Putamen (tissue), 1 donor: Measurements from ENCODE around the gene MMD2.
A peak's percentile ranks its signal among the peaks of the same experiment; 100 is the strongest.

ENCODE experiments used
- DNase-seq: peaks from one replicate; pipeline ENCODE4 v3.0.0-alpha.2; 2016; ENCODE audit warnings: low spot score

Gene MMD2

DNA sequence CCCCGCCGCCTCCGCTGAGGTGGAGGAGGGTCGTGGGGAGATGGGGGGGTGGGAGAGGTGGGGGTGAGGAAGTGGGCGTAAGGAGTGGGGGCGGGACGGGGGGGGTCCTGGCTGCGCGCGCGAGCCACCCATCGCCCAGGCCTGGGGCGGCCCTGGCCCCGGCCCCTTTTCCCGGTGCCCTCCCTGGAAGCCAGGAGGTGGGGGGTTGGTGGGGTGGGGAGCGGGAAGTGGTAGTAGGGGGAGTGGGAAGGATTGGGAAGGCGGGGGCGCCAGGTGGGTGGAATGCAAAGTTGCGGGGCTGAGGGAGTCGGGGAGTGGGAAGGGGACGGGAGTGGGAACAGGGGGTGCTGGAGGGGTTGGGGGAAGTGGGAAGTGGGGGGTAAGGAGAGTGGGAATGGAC is 319 bp upstream of the MMD2 start:
- DNase-seq = no peak

DNA sequence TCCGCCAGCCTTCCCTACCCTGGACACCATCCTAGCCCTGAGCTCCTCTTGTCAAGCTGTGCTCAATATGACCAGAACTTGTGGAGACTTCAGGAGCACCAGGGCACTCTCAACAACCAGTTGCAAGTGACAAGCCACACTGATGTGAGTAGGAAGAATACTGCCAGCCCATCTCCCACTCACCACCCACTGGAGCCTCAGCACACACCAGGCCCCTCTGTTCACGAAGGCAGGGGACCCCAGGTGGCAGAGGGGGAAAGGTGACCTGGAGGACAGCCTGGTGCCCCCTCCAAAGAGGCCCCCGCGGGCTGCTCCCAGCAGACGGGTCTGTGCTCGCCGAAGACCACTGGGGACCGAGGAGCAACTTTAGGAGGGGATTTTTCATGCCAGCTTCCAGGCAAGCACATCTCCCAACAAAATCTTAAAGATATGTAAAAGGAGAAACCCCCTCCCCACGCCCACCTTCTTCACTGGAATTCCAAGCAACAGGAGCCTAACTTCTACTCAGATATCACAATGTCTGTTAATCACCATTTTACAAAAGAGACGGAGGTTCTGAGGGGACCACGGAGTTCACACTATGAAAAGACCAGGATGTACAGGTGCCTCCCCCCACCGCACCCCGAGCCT is 1.0 kb downstream of the MMD2 start:
- DNase-seq = no peak

DNA sequence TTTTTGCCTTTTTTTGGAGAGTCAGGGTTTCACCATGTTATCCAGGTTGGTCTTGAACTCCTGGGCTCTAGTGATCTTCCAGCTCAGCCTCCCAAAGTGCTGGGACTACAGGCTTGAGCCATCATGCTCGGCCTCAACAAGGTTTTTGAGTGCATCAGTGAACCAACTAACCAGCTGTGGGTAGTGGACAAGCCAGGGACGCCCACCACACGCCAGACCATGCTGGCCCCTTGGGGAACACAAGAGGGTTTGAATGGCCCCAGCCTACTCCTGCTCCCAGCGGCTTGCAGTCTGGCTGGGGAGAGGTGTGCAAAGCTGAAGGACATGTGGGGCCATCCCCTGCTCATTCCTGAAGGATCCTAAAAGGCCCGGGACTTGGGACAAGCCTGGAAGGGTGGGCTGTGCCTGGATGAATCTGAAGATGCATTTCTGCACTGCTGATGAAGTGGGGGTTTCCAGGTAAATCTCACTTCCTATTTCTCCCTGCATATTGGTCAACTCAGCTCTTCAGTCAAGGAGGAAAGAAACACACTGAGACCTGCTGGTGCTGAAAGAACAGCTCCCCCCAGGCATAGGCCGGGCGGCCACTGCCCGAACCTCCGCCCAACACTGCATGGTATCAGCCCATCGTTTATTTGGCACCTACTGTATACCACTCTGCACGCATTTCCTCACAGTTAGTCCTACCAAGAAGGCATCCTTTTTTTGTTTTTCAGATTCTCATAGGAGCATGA is 6.9 kb downstream of the MMD2 start:
- DNase-seq = no peak

DNA sequence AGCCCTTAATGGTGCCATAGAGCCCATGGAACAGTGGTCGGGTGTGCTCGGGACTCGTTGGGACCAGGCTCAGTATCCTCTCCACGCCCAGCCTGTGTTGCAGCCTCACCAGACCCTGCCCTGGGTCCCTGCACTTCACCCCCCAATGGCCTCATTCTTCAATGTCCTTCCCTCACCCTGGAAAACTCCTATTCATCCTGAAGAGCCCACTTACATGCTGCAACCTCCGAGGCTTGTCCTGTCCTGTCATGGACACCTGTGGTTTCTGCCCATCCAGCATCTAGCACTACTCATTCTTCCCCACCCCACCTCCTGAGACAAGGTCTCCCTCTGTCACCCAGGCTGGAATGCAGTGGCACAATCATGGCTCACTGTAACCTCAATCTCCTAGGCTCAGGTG is 7.7 kb downstream of the MMD2 start:
- DNase-seq = no peak

DNA sequence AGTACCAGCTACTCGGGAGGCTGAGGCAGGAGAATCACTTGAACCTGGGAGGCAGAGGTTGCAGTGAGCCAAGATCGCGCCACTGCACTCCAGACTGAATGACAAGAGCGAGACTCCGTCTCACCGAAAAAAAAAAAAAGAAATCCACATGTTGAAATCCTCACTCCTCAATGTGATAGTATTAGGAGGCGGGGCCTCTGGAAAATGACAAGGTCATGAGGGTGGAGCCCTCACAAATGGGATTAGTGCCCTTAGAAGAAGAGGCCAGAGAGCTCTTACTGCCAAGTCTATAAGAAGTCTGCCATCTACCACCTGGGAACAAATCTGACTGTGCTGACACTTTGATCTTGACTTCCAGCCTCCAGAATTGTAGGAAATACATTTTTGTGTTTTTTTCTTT is 10.6 kb downstream of the MMD2 start:
- no peak for DNase-seq

DNA sequence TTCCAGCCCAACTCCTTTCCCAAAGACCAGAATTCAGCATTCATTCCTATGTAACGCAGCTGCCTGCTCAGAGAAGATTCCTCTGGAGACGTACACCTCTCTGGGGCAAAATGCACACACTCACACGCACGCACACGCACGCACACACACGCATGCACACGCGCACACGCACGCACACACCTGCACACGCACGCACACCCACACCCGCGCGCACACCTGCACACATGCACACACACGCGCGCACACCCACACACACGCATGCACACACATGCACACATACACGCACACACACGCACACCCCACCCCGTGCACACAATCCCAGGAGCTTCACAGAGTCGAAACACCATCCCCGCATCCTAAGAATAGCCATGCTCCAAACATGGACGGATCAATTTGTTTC is 13.0 kb downstream of the MMD2 start:
- DNase-seq = no peak

DNA sequence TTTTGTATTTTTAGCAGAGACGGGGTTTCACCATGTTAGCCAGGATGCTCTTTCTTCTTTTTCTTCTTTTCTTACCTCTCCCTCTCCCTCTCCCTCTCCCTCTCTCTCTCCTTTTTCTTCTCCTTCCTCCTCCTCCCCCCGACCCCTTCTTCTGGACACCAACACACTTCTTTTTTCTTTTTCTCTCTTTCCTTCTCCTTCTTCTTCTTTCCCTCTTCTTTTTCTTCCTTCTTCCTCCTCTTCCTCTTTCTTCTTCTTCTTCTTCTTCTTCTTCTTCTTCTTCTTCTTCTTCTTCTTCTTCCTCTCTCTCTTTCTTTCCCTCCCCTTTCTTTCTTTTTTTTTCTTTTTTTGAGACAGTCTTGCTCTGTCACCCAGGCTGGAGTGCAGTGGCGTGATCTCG is 14.0 kb downstream of the MMD2 start:
- no peak for DNase-seq

DNA sequence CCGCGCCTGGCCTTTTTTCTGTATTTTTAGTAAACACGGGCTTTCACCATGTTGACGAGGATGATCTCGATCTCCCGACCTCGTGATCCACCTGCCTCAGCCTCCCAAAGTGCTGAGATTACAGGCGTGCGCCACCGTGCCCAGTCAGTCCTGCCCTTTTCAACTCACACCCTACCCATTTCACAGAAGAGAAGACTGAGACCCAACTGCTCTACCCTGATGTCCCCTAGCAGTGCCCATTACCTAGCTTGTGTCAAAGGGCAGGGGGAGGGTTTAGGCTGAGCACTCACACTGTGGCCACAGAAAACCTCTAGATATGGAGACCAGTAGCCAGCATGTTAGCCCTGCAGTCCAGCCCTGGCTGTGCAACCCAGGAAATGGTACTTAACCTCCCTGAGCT is 15.7 kb downstream of the MMD2 start:
- no peak for DNase-seq

DNA sequence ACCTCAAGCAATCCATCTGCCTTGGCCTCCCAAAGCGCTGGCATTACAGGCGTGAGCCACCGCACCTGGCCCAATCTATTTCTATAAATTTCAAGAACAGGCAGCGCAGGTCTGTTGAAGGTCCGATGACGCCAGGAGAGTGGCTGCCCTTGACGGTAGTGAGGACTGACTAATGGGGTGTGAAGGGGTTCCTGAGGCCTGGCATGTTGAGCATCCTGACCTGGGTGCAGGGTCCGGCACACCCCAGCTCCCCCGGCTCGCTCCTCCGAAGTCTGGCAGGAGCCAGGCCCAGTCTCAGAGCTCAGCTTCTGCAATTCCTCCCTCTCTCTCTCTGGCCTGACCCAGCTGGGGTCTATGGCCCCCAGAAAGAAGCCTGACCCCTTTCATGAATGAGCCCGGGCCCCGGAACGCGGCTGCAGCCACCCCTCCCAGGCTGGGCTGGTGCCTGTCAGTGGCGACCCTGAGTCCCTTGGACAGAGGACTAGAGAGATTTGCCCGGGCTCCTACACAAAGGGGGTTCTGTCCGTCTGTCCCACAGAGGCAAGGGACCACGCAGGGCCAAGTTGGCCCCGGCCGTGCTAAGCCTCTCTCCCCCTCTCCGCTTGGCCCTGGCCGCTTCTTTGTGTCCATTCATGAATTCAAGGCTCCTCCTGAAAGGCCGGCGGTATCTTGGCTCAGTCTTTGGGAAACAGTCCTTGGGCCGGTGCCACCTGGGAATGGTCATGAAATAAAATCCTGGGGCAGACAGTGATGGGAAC is 18.8 kb downstream of the MMD2 start:
- peak; percentile 86 for DNase-seq

DNA sequence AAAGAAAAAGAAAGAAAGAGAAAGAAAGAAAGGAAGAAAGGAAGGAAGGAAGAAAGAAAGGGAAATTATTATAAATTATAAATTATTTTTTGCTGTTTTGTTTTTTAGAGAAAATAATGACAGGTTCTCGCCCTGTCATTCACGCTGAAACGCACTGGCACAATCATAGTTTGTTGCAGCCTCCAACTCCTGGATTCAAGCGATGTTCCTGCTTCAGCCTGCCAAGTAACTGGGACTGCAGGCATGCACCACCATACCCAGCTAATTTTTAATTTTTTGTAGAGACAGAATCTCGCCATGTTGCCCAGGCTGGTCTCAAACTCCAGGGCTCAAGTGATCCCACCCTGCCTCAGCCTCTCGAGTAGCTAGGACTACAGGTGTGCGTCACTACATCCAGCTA is 21.6 kb downstream of the MMD2 start:
- DNase-seq = no peak

DNA sequence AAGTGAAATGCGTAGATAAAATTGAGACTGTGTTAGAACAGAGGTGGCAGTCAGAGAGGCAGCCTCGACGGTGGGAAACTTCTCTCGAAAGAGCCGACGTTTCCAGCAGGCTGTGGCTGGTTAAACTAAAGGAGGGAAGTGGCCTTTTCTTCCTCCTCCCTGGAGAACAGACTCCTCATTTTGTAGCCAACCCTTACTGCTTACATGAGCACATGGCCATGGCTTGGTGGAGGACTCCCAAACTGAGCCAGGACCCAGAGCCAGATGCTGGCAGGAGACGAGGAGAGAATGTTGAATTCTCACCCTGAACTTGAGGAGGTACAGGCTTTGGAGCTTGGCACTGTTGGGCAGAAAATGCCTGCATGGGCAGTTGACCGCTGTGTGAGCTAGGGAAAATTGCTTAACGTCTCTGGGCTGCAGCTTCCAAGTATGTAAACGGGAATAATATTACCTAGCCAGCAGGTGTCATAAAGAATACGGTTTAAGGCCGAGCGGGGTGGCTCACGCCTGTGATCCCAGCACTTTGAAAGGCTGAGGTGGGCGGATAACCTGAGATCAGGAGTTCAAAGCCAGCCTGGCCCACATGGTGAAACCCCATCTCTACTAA is 24.5 kb downstream of the MMD2 start:
- no peak for DNase-seq

DNA sequence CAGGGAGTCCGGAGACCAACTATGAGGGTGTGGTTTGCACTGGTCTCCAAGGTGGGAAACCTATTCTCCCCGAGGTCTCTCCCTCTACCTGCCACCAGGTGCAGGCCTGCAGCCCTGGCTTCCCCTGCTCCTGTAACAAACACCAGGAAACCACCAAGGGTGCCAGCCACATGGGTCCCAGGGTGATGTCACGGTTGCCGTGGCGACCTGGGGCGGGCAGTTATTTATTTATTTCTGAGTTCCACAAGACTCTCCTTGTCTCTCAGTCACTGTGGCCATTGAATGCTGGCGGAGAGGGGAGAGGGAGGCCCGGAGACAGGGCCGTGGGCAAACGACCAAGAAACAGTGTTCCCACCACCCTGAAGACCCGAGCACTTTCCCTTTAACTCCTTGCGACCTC is 27.0 kb downstream of the MMD2 start:
- peak; percentile 87 for DNase-seq

DNA sequence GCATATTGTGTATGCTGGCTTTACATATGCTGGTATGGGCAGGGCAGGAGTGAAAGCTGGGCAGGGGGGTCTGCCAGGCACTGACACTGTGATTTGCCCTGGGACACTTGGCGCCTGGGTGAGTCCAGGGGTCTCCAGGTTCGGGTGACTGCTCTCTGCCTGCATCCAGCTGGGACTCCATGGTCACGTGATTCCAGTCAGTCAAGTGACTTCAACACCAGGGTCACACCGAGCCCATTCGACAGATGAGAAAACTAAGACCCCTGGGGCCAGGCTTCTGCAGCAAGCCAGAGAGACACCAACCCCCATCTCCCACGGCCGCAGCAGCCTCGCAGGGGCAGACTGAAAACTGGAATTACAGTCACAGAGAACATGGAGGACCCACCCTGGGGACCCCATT is 30.0 kb downstream of the MMD2 start:
- no peak for DNase-seq

DNA sequence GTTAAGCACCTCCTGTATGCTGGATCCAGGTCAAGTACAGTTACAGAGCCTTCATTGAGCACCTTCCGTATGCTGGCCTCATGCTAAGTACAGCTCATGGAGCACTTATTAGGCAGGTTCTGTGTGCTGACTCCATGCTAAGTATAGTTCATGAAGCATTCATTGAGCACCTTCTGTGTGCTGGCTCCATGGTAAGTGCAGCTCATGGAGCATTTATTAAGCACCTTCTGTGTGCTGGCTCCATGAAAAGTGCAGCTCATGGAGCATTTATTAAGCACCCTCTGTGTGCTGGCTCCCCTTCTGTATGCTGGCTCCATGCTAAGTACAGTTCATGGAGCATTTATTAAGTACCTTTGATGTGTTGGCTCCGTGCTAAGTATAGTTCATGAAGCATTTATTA is 30.5 kb downstream of the MMD2 start:
- no peak for DNase-seq

DNA sequence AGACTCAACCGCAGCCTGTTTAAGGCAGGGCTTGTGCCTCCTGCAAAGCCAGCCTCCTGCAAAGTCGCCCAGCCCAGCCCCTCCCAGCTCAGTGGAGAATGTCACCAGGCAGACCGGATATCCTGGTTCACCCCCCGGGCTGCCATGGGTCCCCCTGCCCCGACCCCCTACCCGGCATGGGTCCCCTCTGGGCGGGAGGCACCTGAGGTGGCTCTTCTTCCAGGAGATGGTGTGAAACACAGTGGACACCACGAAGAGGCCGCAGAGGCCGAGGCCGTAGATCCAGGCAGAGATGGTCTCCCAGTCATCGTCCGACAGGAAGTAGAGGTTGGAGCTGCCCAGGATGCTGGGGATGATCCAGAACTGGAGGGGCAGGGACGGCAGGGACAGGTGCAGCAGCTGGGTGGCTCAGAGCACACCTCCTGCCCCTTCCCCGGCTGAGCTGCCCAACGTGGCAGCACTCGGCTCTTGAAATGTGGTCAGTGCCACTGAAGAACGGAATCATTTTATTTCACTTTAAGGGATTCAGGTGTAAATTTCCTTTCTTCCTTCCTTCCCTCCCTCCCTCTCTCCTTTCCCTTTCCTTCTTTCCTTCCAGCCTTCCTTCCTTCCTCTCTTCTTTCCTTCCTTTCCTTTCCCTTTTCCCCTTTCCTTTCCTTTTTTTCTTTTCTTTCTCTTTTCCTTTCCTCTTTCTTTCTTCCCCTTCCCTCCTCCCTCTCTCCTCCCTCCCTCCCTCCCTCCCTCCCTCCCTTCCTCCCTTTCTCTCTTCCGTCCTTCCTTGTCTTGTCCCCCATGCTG is 38.8 kb downstream of the MMD2 start:
- DNase-seq = no peak

DNA sequence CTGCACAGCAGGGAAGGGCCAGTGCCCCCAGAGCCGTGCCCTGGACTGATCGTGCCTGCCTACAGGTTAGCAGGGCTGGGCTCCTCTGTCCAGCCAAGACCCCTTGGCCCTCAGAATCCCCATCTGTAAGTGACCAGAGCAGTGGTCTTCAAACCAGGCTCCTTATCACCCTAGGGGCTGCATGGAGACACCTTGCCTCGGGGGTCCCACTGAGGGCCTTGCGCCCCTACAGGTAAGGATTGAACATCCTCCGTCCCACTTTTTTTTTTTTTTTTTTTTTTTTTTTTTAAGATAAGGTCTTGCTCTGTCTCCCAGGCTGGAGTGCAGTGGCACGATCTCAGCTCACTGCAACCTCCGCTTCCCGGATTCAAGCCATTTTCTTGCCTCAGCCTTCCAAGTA is 42.9 kb downstream of the MMD2 start:
- no peak for DNase-seq

DNA sequence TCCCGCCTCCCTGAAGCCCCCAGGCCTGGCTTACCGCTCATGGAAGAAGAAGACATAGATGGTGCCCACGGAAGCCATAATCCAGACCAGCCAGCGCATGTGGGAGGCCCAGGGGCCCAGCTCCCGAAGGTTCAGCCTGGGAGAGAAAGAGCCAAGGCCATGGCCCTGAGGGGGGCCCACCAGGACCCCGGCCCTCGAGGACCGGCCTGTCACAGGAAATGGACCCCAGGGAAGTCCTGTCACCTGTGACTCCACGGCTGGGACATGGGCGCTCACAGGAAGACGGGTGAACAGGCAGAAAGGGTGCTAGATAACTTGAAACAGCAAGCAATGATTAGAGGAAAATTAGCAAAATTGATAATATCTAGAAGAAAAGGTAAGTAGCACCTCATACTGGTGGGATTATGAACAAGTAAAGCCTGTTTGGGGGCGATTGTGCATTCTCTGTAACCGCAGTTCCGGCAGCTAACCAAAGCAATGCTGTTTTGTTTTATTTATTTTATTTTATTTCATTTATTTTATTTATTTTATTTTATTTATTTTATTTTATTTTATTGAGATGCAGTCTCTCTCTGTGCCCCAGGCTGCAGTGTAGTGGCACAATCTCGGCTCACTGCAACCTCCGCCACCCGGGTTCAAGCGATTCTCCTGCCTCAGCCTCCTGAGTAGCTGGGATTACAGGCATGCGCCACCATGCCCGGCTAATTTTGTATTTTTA is 47.7 kb downstream of the MMD2 start:
- DNase-seq = no peak

DNA sequence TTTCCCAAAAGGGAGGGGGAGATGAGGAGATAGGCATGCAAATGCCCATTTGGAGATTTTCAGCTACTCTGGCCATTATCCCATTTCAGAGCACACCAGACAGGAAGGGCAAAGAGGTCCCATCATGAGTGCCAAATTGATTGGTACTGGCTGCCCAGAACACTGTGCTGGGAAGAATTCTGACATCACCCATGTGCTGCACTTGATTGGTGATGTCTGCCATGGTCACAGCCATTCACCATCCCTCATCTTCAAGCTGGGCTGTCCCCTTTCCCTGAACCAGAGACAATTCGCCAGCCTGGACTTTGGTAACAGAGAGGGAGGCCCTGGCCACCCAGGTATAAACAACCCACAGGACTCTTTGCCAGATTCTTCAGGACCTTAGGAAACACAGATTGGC is 52.3 kb downstream of the MMD2 start:
- DNase-seq = no peak

DNA sequence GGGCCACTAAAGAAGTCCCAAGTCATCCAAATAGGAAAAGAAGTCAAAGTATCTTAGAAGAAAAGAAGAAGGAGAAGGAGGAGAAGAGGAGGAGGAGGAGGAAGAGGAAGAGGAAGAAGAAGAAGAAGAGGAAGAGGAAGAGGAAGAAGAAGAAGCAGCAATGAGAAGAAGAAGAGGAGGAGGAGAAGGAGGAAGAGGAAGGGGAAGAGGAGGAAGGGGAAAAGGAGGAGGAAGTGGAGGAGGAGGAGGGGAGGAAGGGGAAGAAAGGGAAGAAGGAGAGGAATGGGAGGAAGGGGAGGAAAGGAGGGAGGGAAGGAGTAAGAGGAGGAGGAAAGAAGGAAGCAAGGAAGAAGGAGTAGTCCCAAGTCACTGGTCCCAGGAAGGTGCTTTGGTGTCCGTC is 53.8 kb downstream of the MMD2 start:
- DNase-seq = no peak

DNA sequence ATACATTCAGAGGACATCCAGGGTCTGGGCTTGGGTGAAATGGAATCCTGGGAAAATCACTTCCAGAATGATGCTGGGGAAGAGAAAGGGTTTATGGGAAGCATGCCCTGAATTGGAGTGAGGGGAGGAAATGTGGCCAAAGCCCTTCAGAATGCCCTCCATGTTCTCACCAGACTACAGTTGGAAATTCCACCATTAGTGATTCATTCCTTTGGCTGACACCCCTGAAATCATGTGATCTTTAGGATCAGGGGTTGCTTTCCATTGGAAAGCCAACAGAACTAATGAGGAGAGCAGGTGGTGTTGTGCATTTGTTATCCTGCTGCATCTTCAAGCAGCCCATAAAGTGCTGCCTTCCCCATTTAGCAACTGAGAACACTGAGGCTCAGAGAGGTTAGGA is 54.6 kb downstream of the MMD2 start:
- no peak for DNase-seq

DNA sequence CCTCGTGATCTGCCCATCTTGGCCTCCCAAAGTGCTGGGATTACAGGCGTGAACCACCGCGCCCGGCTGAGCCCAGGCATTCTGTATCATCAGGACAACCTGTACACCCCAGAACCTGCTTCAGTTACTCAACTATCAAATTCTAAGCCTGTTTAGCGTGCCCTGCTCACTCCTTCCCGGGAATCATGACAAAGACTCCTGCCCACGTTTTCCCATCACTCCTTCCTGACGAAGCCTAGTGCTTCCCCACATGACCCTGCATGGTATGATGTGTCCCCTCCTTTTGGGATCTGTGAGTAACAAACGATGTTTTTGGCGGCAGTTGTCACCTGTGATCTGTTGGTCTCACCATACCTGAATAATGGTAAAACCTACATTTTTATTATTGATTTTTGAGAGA is 63.2 kb downstream of the MMD2 start:
- DNase-seq = peak; percentile 60

DNA sequence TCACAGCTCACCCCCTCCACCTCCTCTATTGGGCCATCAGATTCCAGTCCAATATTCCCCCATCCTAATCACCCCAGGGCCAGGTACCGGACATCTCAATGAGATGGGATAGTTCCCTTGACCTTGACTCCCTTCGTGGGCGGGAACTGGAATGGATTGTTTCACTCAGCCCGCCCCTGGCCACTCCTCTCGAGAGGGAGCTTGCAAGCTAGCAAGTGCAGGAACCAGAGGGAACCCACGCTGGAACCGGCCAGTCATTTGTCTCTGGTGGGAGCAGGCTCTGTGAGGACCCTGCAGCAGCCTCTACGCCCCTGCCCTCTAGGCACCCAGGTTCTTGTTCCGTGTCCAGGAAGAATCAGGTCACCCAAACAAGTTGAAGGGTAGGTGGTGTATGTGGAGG is 64.5 kb downstream of the MMD2 start:
- no peak for DNase-seq
